GM23338 (cell line): Measurements from ENCODE around the gene FTO. TPM values are rescaled to one million over a fixed set of nuclear protein-coding genes. Genes with fewer than 3 reads are reported as not detected.

ENCODE experiments used
- ATAC-seq: fragments of 200-7000 bp; cut with Tn5 transposase; 3 replicates; pipeline ENCODE4 v1.9.1; 2020
- DNase-seq: peaks from one replicate; pipeline ENCODE4 v3.0.0-alpha.2; 2015; ENCODE audit warnings: low spot score
- H2AFZ ChIP-seq: fragments of 200-600 bp; sonication (generic); 2 replicates; pipeline ENCODE4 v1.8.0; 2016; ENCODE audit warnings: antibody characterized with exemption, mild to moderate bottlenecking, moderate library complexity
- H3F3A ChIP-seq: fragments of 200-600 bp; sonication (generic); replicated peaks from 2 replicates; pipeline ENCODE4 v1.8.0; 2017; ENCODE audit warnings: antibody characterized with exemption, mixed run types, low read depth
- H3K27ac ChIP-seq: fragments of 200-600 bp; sonication (generic); 2 replicates; pipeline ENCODE4 v1.6.1; 2016; ENCODE audit warnings: low read depth
- H3K27me3 ChIP-seq: fragments of 200-600 bp; sonication (generic); 2 replicates; pipeline ENCODE4 v1.8.0; 2016; ENCODE audit warnings: mild to moderate bottlenecking, mixed run types, moderate library complexity; ENCODE audit not compliant: insufficient read depth
- H3K36me3 ChIP-seq: fragments of 200-600 bp; sonication (generic); 2 replicates; pipeline ENCODE4 v1.8.0; 2016; ENCODE audit warnings: mild to moderate bottlenecking; ENCODE audit not compliant: insufficient read depth
- H3K4me1 ChIP-seq: fragments of 200-600 bp; sonication (generic); 2 replicates; pipeline ENCODE4 v1.8.0; 2016; ENCODE audit warnings: mild to moderate bottlenecking, moderate library complexity; ENCODE audit not compliant: insufficient read depth
- H3K4me2 ChIP-seq: fragments of 200-600 bp; sonication (generic); 2 replicates; pipeline ENCODE4 v1.7.1; 2017; ENCODE audit warnings: mixed run types
- H3K4me3 ChIP-seq: fragments of 200-600 bp; sonication (generic); 2 replicates; pipeline ENCODE4 v1.6.1; 2016; ENCODE audit warnings: mixed run types
- H3K79me2 ChIP-seq: fragments of 200-600 bp; sonication (generic); replicated peaks from 2 replicates; pipeline ENCODE4 v1.8.0; 2017; ENCODE audit warnings: mild to moderate bottlenecking; ENCODE audit not compliant: insufficient read depth
- H3K9me2 ChIP-seq: fragments of 200-600 bp; sonication (generic); 2 replicates; pipeline ENCODE4 v1.8.0; 2017; ENCODE audit not compliant: insufficient read depth
- H4K20me1 ChIP-seq: fragments of 200-600 bp; sonication (generic); replicated peaks from 2 replicates; pipeline ENCODE4 v1.8.0; 2017; ENCODE audit warnings: mild to moderate bottlenecking; ENCODE audit not compliant: insufficient read depth
- H3K27ac Mint-ChIP-seq: 2 replicates; pipeline ENCODE4 v1.8.0; 2020; ENCODE audit warnings: inconsistent platforms, mild to moderate bottlenecking, moderate library complexity, mixed read lengths
- H3K27me3 Mint-ChIP-seq: 3 replicates; pipeline ENCODE4 v1.8.0; 2022; ENCODE audit warnings: low read depth, mild to moderate bottlenecking, moderate library complexity, mixed read lengths, inconsistent platforms; ENCODE audit not compliant: insufficient read depth, poor library complexity
- H3K36me3 Mint-ChIP-seq: 3 replicates; pipeline ENCODE4 v1.8.0; 2021; ENCODE audit warnings: low read depth, mild to moderate bottlenecking, inconsistent platforms, moderate library complexity, mixed read lengths
- H3K4me1 Mint-ChIP-seq: 3 replicates; pipeline ENCODE4 v1.8.0; 2020; ENCODE audit warnings: mild to moderate bottlenecking, inconsistent platforms, mixed read lengths
- H3K4me3 Mint-ChIP-seq: 3 replicates; pipeline ENCODE4 v1.8.0; 2021; ENCODE audit warnings: moderate library complexity, mild to moderate bottlenecking, inconsistent platforms, mixed read lengths
- H3K9me3 Mint-ChIP-seq: 3 replicates; pipeline ENCODE4 v1.8.0; 2020; ENCODE audit warnings: moderate library complexity, mild to moderate bottlenecking, inconsistent platforms, mixed read lengths
- CREB1 ChIP-seq: fragments of 250-450 bp; sonication (Bioruptor Pico); IDR thresholded peaks from 2 replicates; pipeline ENCODE4 v1.5.0; 2020; ENCODE audit warnings: low read depth, mild to moderate bottlenecking, moderate library complexity
- EZH2 ChIP-seq: fragments of 200-600 bp; sonication (generic); IDR thresholded peaks from one replicate; pipeline ENCODE4 v1.8.0; 2017; ENCODE audit warnings: antibody characterized with exemption, mild to moderate bottlenecking, low read depth; ENCODE audit not compliant: unreplicated experiment
- JUNB ChIP-seq: IDR thresholded peaks from one replicate; pipeline ENCODE4 v1.6.1; 2016; ENCODE audit warnings: antibody characterized with exemption; ENCODE audit not compliant: unreplicated experiment
- NANOG ChIP-seq: IDR thresholded peaks from 2 replicates; pipeline ENCODE4 v1.6.1; 2016; ENCODE audit warnings: antibody characterized with exemption, borderline replicate concordance
- POLR2AphosphoS5 ChIP-seq: IDR thresholded peaks from 2 replicates; pipeline ENCODE4 v1.6.1; 2016; ENCODE audit warnings: antibody characterized with exemption, low read depth
- STAT1 ChIP-seq: IDR thresholded peaks from one replicate; pipeline ENCODE4 v1.6.1; 2016; ENCODE audit warnings: antibody characterized with exemption; ENCODE audit not compliant: unreplicated experiment
- ZNF114 ChIP-seq: fragments of 250-450 bp; sonication (Bioruptor Pico); IDR thresholded peaks from 2 replicates; pipeline ENCODE4 v1.5.0; 2020; ENCODE audit warnings: mild to moderate bottlenecking, moderate library complexity
- ZNF331 ChIP-seq: fragments of 250-450 bp; sonication (Bioruptor Pico); IDR thresholded peaks from 2 replicates; pipeline ENCODE4 v1.5.0; 2020; ENCODE audit warnings: low read depth, mild to moderate bottlenecking, moderate library complexity
- polyA plus RNA-seq: library from polyadenylated mRNA; unstranded; fragments of >200 nt; fragmentation: Nextera tagmentation; extraction: Ambion mirVana; gene quantifications from 2 replicates; pipeline ENCODE4 v1.2.1, GENCODE V29; 2016
- total RNA-seq: library from RNA; depleted of rRNA; stranded (reverse); fragments of >200 nt; shearing (Covaris generic); gene quantifications from 2 replicates; pipeline ENCODE4 v1.2.3, GENCODE V29; 2014
- TF ChIP-seq, protein P1 (sequence below): fragments of 250-450 bp; sonication (Bioruptor Pico); IDR thresholded peaks from 2 replicates; pipeline ENCODE4 v1.5.0; 2020; ENCODE audit warnings: mild to moderate bottlenecking, moderate library complexity
- TF ChIP-seq, protein P2 (sequence below): IDR thresholded peaks from 2 replicates; pipeline ENCODE4 v1.6.1; 2016; ENCODE audit warnings: antibody characterized with exemption

FTO gene
- total and polyA plus RNA-seq, 2 experiments from 2014 or later = 17.7 to 69.6 TPM

DNA sequence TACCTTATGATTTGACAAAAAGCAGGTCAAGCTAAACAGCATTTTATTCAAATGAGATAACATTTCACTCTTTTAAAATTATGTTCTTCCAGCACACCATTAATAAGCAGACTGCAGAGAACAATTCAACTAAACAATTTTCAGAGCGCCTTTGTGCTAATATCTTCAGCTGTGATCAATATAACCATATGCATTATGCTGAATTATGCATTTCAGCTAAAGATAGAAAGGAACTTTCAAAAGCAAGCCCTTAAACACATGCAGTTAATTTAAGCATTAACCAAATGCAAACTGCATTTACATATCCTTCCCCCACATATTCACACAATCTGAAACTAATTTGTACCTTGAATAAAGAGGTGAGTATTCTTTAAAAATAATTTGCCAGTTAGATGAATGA, 41.9 kb upstream of the FTO start:
- no peak for ATAC-seq

More for the DNA sequence above, 41.9 kb upstream of the FTO start:
- H3F3A ChIP-seq = no peaks in the 10 kb centered on the region
- Mint-ChIP-seq H3K4me1 (peaks cover 6% of the 10 kb centered on the region), H3K4me3 (no peak overlapping the region), H3K9me3 (no peaks in the 10 kb centered on the region), H3K27me3 (no peaks in the 10 kb centered on the region), H3K36me3 (no peaks in the 10 kb centered on the region), H3K27ac (peak overlapping the region; percentile 15; the same call in 1 of the 2 replicates)
- no peak overlapping the region for H2AFZ ChIP-seq
- no peaks in the 10 kb centered on the region for H4K20me1 ChIP-seq
- no peak for DNase-seq
- no peaks in the 10 kb centered on the region for H3K27me3 ChIP-seq
- peaks cover 8% of the 10 kb centered on the region; the same call in 1 of the 2 replicates for H3K4me1 ChIP-seq
- H3K79me2 ChIP-seq = no peaks in the 10 kb centered on the region
- H3K36me3 ChIP-seq = no peaks in the 10 kb centered on the region
- no peaks in the 10 kb centered on the region for H3K9me2 ChIP-seq
- H3K4me3 ChIP-seq = no peak overlapping the region
- no peak overlapping the region for H3K27ac ChIP-seq
- TF ChIP-seq NANOG = no peak
- TF ChIP-seq STAT1 = no peak
- TF ChIP-seq CREB1 (CRISPR knock-in tag) = no peak
- TF ChIP-seq EZH2 = no peak
- TF ChIP-seq, protein P1, sequence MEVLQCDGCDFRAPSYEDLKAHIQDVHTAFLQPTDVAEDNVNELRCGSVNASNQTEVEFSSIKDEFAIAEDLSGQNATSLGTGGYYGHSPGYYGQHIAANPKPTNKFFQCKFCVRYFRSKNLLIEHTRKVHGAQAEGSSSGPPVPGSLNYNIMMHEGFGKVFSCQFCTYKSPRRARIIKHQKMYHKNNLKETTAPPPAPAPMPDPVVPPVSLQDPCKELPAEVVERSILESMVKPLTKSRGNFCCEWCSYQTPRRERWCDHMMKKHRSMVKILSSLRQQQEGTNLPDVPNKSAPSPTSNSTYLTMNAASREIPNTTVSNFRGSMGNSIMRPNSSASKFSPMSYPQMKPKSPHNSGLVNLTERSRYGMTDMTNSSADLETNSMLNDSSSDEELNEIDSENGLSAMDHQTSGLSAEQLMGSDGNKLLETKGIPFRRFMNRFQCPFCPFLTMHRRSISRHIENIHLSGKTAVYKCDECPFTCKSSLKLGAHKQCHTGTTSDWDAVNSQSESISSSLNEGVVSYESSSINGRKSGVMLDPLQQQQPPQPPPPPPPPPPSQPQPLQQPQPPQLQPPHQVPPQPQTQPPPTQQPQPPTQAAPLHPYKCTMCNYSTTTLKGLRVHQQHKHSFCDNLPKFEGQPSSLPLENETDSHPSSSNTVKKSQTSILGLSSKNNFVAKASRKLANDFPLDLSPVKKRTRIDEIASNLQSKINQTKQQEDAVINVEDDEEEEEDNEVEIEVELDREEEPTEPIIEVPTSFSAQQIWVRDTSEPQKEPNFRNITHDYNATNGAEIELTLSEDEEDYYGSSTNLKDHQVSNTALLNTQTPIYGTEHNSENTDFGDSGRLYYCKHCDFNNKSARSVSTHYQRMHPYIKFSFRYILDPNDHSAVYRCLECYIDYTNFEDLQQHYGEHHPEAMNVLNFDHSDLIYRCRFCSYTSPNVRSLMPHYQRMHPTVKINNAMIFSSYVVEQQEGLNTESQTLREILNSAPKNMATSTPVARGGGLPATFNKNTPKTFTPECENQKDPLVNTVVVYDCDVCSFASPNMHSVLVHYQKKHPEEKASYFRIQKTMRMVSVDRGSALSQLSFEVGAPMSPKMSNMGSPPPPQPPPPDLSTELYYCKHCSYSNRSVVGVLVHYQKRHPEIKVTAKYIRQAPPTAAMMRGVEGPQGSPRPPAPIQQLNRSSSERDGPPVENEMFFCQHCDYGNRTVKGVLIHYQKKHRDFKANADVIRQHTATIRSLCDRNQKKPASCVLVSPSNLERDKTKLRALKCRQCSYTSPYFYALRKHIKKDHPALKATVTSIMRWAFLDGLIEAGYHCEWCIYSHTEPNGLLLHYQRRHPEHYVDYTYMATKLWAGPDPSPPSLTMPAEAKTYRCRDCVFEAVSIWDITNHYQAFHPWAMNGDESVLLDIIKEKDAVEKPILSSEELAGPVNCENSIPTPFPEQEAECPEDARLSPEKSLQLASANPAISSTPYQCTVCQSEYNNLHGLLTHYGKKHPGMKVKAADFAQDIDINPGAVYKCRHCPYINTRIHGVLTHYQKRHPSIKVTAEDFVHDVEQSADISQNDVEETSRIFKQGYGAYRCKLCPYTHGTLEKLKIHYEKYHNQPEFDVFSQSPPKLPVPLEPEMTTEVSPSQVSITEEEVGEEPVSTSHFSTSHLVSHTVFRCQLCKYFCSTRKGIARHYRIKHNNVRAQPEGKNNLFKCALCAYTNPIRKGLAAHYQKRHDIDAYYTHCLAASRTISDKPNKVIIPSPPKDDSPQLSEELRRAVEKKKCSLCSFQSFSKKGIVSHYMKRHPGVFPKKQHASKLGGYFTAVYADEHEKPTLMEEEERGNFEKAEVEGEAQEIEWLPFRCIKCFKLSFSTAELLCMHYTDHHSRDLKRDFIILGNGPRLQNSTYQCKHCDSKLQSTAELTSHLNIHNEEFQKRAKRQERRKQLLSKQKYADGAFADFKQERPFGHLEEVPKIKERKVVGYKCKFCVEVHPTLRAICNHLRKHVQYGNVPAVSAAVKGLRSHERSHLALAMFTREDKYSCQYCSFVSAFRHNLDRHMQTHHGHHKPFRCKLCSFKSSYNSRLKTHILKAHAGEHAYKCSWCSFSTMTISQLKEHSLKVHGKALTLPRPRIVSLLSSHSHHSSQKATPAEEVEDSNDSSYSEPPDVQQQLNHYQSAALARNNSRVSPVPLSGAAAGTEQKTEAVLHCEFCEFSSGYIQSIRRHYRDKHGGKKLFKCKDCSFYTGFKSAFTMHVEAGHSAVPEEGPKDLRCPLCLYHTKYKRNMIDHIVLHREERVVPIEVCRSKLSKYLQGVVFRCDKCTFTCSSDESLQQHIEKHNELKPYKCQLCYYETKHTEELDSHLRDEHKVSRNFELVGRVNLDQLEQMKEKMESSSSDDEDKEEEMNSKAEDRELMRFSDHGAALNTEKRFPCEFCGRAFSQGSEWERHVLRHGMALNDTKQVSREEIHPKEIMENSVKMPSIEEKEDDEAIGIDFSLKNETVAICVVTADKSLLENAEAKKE (CRISPR knock-in tag) = no peak
- no peak for TF ChIP-seq POLR2AphosphoS5
- no peak for TF ChIP-seq ZNF331 (CRISPR knock-in tag)
- TF ChIP-seq ZNF114 (CRISPR knock-in tag) = no peak
- TF ChIP-seq, protein P2, sequence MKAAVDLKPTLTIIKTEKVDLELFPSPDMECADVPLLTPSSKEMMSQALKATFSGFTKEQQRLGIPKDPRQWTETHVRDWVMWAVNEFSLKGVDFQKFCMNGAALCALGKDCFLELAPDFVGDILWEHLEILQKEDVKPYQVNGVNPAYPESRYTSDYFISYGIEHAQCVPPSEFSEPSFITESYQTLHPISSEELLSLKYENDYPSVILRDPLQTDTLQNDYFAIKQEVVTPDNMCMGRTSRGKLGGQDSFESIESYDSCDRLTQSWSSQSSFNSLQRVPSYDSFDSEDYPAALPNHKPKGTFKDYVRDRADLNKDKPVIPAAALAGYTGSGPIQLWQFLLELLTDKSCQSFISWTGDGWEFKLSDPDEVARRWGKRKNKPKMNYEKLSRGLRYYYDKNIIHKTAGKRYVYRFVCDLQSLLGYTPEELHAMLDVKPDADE = no peak
- no peak for TF ChIP-seq JUNB
- H3K4me2 ChIP-seq = peak overlapping the region; percentile 36; the same call in 1 of the 2 replicates
